ENCODE measurements around the gene CKAP5.

GRCh38 chr11:46706886-46707285, 139.2 kb downstream of the CKAP5 start:
- TF ChIP-seq CTCF (IDR thresholded peaks at IDR 0.05) = no peak
- TF ChIP-seq EP300 (IDR thresholded peaks at IDR 0.05) = no peak
